Muscle of leg (tissue), 11 donors: ENCODE data around the gene RELL2. TPM values are rescaled to one million over a fixed set of nuclear protein-coding genes. Genes with fewer than 3 reads are reported as not detected.
"Not testable (repeated sequence)": the region's sequence is repeated elsewhere in the genome, so short reads cannot be mapped to it uniquely, and the experiment has no call there.

ENCODE experiments used
- DNase-seq: peaks from one replicate; pipeline ENCODE4 v3.0.0; 2013
- H3K27ac ChIP-seq: one replicate; pipeline ENCODE4 v1.5.1; 2013; ENCODE audit warnings: mild to moderate bottlenecking, low read length, control low read depth
- H3K27me3 ChIP-seq: one replicate; pipeline ENCODE4 v1.6.1; 2013; ENCODE audit warnings: low read length; ENCODE audit not compliant: control insufficient read depth, insufficient read depth
- H3K36me3 ChIP-seq: one replicate; pipeline ENCODE4 v1.6.1; 2013; ENCODE audit warnings: low read length; ENCODE audit not compliant: control insufficient read depth, insufficient read depth
- H3K4me1 ChIP-seq: one replicate; pipeline ENCODE4 v1.6.1; 2013; ENCODE audit warnings: low read length; ENCODE audit not compliant: control insufficient read depth, insufficient read depth
- H3K4me3 ChIP-seq: one replicate; pipeline ENCODE4 v1.5.1; 2013; ENCODE audit warnings: low read length, control low read depth
- H3K9me3 ChIP-seq: replicated peaks from 2 replicates; pipeline ENCODE4 v1.6.1; 2013; ENCODE audit warnings: low read depth, low read length; ENCODE audit not compliant: control insufficient read depth
- WGBS: methylation state at CpG from one replicate; pipeline ENCODE4 v1.1.5; 2013; ENCODE audit warnings: missing lambda C conversion rate; ENCODE audit not compliant: insufficient coverage; 5-methylcytosine and 5-hydroxymethylcytosine counted together
- polyA plus RNA-seq, 8 donors: library from polyadenylated mRNA; unstranded; fragments of 120-200 nt; gene quantifications; one replicate each; pipeline versions ENCODE4 v1.2.1 to v1.2.3, GENCODE V29; 2013; ENCODE audit warnings: inconsistent platforms in 1 of 8, low replicate concordance in 1 of 8; ENCODE audit not compliant: insufficient read length in 8 of 8, insufficient read depth in 1 of 8
- total RNA-seq: library from RNA; stranded (reverse); fragments of 120-200 nt; gene quantifications from one replicate; pipeline ENCODE4 v1.2.4, GENCODE V29; 2013

RELL2 gene
- total and polyA plus RNA-seq, 9 donors = 0.18 to 0.53 (median 0.36) TPM

DNA sequence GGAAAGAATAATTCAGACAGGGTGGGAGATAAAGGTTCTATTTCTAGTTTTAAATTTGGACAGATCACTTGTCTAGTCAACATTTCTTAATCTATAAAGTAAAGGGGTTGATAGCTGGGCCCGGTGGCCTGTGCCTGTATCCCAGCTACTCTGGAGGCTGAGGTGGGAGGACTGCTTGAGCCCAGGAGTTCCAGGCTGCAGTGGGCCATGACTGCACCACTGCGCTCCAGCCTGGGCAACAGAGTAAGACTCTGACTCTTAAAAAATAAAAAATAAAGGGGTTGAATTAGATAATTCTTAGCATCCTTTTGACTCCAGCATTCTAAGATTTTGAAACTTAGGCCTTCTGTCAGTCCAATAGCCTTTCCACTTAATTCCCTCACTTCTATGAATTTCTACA lies 28.8 kb upstream of the RELL2 start:
- Histone ChIP-seq H3K27ac (no peak overlapping the region), H3K27me3 (no peaks in the 10 kb centered on the region), H3K4me1 (peaks cover 3% of the 10 kb centered on the region), H3K36me3 (no peaks in the 10 kb centered on the region), H3K4me3 (no peak overlapping the region), H3K9me3 (no peaks in the 10 kb centered on the region)
- WGBS = 71% methylated on average over 1 of the region's 2 CpGs
- DNase-seq = no peak

DNA sequence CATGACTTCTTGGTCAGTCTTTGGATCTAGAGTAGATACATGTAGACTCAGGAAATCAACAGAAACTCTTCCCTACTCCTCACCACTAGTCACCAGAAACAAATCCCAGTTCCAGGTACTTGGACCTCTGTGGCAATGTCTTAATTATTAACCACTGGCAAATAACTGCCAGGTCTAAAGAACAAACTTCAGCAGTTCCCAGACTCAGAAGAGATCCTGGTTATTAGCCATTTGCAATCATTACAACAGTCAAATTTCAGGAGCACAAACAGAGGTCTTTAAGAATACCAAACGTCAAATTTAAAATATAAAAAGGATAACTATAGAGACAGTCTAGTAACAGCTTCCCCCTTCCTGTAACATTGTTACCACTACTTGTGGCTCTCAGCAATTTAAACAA lies 28.2 kb upstream of the RELL2 start:
- no peaks in the 10 kb centered on the region for H3K9me3 ChIP-seq
- H3K36me3 ChIP-seq = no peaks in the 10 kb centered on the region
- peaks cover 3% of the 10 kb centered on the region for H3K4me1 ChIP-seq
- no CpG with 5 or more reads among the region's 1 CpG for WGBS
- no peaks in the 10 kb centered on the region for H3K27me3 ChIP-seq
- H3K4me3 ChIP-seq = no peak overlapping the region
- DNase-seq = no peak
- H3K27ac ChIP-seq = no peak overlapping the region

DNA sequence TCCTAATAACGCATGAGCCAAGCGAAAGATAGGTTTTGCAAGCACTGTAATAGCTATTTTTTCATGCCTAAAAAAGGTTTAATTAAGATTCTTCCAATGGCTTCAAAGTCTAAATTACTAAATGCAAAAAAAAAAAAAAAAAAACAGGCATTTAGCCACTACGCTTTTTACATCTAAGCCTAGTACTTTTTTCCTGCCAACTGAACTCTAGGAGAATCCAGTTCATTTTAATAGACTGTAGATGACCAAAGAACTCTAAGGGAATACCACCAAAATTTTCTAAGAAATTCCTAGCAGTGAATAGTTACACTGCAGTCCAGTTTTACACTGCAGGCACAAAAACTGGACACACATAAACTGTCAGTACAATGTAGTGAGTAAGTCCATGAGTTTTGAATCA lies 27.8 kb upstream of the RELL2 start:
- WGBS = no CpG with 5 or more reads among the region's 3 CpGs
- no peaks in the 10 kb centered on the region for H3K4me1 ChIP-seq
- H3K27me3 ChIP-seq = no peaks in the 10 kb centered on the region
- H3K27ac ChIP-seq = no peak overlapping the region
- H3K4me3 ChIP-seq = no peak overlapping the region
- no peak for DNase-seq
- H3K36me3 ChIP-seq = no peaks in the 10 kb centered on the region
- H3K9me3 ChIP-seq = no peaks in the 10 kb centered on the region

DNA sequence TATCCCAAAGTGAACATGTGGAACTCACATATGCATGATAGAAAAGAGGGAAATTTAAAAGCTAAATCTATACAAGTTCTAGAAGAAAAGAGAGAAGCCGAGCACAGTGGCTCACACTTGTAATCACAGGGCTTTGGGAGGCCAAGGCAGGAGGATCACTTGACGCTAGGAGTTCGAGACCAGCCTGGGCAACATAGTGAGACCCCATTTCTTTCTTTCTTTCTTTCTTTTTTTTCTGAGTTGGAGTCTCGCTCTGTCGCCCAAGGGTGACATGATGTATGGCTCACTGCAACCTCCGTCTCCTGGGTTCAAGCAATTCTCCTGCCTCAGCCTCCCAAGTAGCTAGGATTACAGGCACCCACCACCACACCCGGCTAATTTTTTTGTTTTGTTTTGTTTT lies 26.9 kb upstream of the RELL2 start:
- DNase-seq, H3K4me3 ChIP-seq, H3K27me3 ChIP-seq, H3K27ac ChIP-seq, H3K36me3 ChIP-seq, H3K4me1 ChIP-seq, H3K9me3 ChIP-seq: not testable (repeated sequence)
- 95% methylated on average over 3 of the region's 7 CpGs for WGBS

DNA sequence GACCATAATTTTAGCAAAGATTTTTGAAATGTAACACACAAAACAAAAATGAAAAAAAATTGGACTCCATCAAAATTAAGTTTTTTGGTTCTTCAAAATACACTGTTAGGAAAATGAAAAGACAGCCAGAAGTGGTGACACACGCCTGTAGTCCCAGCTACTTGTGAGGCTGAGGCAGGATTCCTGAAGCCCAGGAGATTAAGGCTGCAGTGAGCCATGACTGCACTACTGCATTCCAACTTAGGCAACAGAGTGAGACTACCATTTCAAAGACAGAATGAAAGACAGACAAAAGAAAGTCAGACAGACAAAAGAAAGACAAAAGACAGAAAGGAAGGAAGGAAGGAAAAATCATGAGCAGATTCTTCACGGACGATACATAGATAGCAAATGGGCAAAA lies 25.5 kb upstream of the RELL2 start:
- no CpG with 5 or more reads among the region's 3 CpGs for WGBS
- DNase-seq = no peak
- Histone ChIP-seq H3K27ac (no peak overlapping the region), H3K4me3 (no peak overlapping the region), H3K36me3 (no peaks in the 10 kb centered on the region), H3K27me3 (no peaks in the 10 kb centered on the region), H3K9me3 (no peaks in the 10 kb centered on the region), H3K4me1 (no peaks in the 10 kb centered on the region)

DNA sequence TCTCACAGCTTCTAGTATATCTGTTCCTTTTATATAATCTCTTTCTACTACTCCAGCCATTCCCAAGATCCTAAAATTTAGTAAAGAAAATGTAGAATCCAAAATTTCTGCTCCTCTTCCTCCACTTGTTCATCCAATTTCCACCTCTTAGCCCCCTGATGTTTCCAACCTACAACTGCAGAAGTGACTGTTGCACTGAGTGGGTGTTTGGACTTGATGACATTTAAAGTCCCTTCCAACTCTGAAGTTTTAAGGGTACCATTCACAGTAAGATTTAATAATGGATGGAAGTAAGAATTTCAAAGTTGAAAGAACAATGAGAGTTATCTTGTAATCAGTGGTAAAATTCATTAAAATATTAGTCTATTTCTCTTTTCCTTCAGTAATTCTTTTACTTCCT lies 23.5 kb upstream of the RELL2 start:
- Histone ChIP-seq H3K4me3 (no peak overlapping the region), H3K27me3 (no peaks in the 10 kb centered on the region), H3K36me3 (no peaks in the 10 kb centered on the region), H3K9me3 (no peaks in the 10 kb centered on the region), H3K4me1 (peaks cover 8% of the 10 kb centered on the region), H3K27ac (no peak overlapping the region)
- DNase-seq = no peak

DNA sequence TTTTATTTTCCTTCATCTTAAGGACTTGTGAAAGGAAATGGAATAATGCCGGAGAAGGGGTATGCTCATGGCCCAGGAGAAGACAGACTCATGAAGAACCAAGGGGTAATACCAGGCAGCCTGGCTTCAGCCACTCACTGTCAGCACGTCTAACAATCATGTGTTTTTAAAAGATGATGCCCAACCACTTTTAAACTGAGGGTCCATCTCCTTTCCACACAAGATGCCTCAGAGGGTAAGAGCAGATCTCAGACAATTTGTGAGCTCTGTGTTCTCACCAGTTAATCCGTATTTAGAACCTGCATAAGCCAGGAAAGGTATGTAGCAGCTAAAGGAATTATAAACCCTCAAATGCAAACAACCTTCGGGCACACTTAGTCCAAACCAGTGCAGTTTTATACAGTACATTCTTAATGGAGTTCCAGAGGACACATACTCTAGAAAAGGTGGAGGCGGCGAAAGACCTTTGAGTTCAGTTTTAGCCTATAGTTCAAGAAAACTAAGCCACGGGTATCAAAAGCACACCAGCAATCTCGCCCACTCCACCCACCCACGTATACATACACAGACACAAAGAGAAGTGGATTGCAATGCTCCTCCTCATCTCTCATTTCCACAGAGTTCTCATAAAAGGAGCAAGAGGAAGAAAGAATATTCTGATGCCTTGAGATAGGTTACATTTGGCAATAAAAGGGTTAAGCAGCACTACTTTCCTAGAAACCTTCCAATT lies 20.6 kb upstream of the RELL2 start:
- Histone ChIP-seq H3K27ac (no peak overlapping the region), H3K4me1 (peaks cover 11% of the 10 kb centered on the region), H3K36me3 (peaks cover 4% of the 10 kb centered on the region), H3K9me3 (no peaks in the 10 kb centered on the region), H3K27me3 (no peaks in the 10 kb centered on the region), H3K4me3 (no peak overlapping the region)
- WGBS = 40% methylated on average over 1 of the region's 9 CpGs
- DNase-seq = no peak

DNA sequence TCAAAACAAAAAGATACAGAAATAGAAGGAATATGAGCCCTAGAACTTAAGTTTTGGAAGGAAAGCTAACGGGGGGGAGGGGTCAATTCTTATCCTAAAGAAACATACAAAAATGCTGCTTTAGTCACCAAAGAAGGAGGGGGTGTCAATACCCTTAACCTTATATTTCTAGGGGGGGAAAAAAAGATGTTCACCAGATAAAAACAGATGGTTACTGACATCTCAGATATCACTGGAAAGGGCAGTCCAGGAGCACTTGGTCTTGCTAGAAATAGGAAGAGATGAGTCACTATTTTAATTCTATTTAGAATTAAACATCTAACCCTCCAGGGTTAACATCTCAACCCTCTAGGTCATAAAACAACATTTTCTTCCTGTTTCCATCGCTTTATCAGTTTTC lies 19.7 kb upstream of the RELL2 start:
- H3K27me3 ChIP-seq = no peaks in the 10 kb centered on the region
- H3K36me3 ChIP-seq = peaks cover 11% of the 10 kb centered on the region
- no peak overlapping the region for H3K4me3 ChIP-seq
- no peak for DNase-seq
- WGBS = no CpG with 5 or more reads among the region's 2 CpGs
- H3K9me3 ChIP-seq = no peaks in the 10 kb centered on the region
- H3K27ac ChIP-seq = no peak overlapping the region
- H3K4me1 ChIP-seq = peaks cover 11% of the 10 kb centered on the region

DNA sequence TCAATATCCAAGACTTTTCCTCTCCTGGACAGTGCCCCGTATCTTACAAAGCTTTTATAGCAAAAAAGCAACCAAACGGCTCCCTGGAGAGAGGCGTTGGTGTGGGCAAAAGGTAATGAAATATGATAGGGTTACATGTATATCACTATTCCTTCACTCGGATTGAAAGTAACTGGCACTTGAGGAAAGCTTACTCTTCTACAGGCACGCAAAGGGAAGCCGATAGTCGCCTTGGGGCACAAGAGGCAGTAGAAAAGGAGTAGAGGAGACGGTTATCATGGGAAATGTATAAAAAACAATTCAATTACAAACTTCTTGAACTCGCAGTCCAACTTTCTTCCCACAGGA lies 19.1 kb upstream of the RELL2 start:
- no CpG with 5 or more reads among the region's 9 CpGs for WGBS
- H3K27ac ChIP-seq = peak overlapping the region; percentile 70
- no peaks in the 10 kb centered on the region for H3K9me3 ChIP-seq
- H3K36me3 ChIP-seq = peaks cover 13% of the 10 kb centered on the region
- H3K4me1 ChIP-seq = peaks cover 11% of the 10 kb centered on the region
- no peak for DNase-seq
- no peaks in the 10 kb centered on the region for H3K27me3 ChIP-seq
- H3K4me3 ChIP-seq = peak overlapping the region; percentile 83

DNA sequence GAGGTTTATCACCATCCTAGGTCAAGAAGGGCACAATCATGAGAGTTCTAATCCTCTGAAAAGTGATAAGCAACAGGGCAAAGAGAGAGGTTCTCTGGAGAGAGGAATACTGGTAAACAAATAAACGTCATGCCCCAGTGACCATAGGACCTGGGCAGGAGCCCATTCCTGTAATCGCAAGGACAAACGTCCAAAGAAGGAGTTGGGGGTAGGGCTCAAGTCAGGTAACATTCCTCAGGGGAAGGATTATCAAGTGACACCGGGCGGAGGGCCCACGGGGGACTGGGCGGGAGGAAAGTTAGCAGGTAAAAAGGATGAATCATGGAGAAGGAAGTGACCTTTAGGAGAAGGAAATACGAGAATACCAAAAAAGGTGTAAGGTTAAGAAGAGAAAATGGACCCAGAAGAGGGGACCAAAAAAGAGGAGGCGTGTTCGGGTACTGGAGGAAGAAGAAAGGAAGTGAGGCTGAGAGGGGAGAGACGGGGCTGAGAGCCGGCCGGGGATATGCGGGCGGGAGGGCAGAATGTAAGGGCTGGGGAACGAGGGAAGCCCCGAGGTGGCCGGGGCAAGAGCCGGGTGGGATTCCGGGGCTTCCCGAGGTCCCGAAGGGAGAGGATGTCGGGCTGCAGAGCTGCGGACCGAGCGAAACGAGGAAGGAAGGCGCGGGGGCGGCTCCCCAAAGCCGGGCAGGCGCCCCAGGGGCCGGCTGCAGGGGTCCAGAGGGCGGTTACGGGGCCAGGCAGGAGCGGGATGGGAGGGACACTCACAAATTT lies 18.6 kb upstream of the RELL2 start:
- peaks cover 11% of the 10 kb centered on the region for H3K4me1 ChIP-seq
- peaks cover 16% of the 10 kb centered on the region for H3K36me3 ChIP-seq

More for the DNA sequence above, 18.6 kb upstream of the RELL2 start:
- Histone ChIP-seq H3K27me3 (no peaks in the 10 kb centered on the region), H3K9me3 (no peaks in the 10 kb centered on the region), H3K4me3 (peak overlapping the region; percentile 83), H3K27ac (peak overlapping the region; percentile 70)
- DNase-seq = peak; percentile 47
- 1% methylated on average over 36 of the region's 36 CpGs for WGBS
